Measurements from ENCODE around the gene SF3B4. TPM values are rescaled to one million over a fixed set of nuclear protein-coding genes. Genes with fewer than 3 reads are reported as not detected.

Gene SF3B4
- polyA plus RNA-seq, 3 donors, result 13.0 to 34.8 (median 23.6) TPM

DNA sequence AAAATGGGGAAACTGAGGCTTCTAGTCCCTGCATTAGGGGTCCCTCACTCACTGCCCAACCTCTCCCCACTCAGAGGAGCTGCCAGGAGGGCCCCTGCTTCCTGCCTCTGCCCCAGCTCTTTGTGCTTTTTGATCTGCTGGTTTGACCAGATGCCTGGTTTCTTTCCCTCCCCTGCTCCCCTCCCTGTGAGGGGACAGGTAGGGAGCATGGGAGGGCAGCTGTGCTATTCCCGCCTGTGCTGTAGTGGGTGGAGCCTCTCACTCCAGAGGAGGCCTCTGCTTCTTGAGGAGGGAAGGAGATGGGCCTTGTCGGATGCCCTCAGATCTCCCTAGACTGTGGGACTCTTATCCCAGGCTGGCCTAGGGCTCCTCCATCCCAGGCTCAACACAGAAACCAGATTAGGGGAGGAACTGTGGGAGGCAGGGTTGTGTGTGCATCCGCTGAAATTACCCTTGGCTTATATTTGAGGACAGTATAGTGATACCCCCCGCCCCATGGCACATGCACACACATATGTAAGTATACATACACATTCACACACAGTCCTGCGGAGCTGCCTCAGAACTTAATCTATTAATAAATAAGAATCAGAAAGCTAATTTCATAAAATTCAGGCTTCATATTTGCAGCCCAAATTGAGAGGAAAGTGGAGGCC, 23.6 kb downstream of the SF3B4 start:
- 76 to 88% (median 87%) methylated on average over 5 of the region's 5 CpGs for WGBS, 3 donors

DNA sequence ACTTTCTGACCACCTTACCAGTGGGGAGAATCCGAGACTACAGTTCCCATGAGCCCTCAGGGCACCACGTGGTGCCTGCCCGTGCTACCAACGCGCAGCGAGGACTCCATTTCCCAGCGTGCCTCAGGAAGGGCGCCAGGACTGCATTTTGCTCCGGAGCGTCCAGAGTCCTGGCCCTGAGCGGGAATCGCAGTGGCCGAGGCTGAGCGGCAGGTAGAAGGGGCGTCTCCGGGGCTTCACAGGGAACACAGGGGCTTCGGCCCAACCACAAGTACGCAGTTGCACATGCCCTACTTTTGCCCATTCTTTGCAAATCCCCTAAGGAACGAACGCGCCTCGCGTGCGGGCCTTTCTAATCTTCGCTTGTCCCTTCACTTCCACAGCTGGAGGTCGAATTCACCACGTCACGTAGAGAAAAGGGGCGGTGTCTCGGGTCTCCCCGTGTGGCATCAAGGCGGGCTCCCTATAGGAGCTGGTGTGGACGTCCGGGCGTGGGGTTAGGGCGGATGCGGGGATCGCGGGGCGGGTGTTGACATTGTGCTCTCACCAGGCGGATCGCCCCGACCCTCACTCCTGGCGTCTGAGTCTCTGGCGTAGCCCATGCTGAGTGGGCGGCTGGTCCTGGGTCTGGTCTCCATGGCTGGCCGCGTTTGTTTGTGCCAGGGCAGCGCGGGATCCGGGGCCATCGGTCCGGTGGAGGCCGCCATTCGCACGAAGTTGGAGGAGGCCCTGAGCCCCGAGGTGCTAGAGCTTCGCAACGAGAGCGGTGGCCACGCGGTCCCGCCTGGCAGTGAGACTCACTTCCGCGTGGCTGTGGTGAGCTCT, 27.9 kb downstream of the SF3B4 start, which contains the start of gene BOLA1:
BOLA1 (plus strand) TSS at position 109 of the 825 bp plus-strand sequence; CDS start at position 601, 492 bp downstream.
- 4 to 5% (median 5%) methylated on average over 65 of the region's 65 CpGs for WGBS, 3 donors
- peak within 1 kb of the TSS; percentile 48 for H3K27ac ChIP-seq (ENCODE audit: low read depth, low read length)

More for the DNA sequence above, 23.6 kb downstream of the SF3B4 start:
- H3K27ac ChIP-seq (ENCODE audit: low read depth, low read length), result no peak overlapping the region

DNA sequence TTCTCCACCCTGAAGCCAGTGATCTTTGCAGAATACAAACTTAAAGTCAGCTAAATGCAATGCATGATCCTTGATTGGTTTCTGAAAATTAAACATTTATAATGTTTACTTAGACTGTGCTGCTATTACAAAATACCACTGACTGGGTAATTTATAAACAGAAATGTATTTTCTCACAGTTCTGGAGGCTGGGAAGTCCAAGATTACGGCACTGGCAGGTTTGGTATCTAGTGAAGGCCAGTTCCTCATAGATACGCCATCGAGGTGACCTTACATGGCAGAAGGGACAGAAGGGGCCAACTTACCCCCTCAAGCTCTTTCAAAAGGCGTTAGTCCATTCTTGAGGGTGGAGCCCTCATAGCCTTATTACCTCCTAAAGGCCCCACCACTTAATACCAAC, 31.0 kb downstream of the SF3B4 start:
- WGBS, 3 donors, result 80 to 96% (median 93%) methylated on average over 4 of the region's 4 CpGs
- no peak overlapping the region for H3K27ac ChIP-seq (ENCODE audit: low read depth, low read length)

DNA sequence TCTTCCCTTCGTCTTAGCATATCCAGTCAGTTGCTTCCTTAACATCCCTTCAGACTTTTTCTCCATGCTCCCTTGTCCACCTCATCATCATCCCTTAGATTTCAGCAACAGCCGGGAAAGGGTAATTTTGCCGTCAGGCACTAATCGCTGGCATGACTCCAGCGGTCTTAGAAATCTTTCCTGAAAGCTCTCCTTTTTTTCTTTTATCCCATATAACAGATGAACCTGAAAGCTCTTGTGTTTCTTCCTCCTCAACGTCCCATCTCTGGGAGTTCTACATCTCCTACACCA, 38.7 kb downstream of the SF3B4 start:
- 20 to 24% (median 23%) methylated on average over 6 of the region's 6 CpGs for WGBS, 3 donors
- H3K27ac ChIP-seq (ENCODE audit: low read depth, low read length), result no peak overlapping the region

DNA sequence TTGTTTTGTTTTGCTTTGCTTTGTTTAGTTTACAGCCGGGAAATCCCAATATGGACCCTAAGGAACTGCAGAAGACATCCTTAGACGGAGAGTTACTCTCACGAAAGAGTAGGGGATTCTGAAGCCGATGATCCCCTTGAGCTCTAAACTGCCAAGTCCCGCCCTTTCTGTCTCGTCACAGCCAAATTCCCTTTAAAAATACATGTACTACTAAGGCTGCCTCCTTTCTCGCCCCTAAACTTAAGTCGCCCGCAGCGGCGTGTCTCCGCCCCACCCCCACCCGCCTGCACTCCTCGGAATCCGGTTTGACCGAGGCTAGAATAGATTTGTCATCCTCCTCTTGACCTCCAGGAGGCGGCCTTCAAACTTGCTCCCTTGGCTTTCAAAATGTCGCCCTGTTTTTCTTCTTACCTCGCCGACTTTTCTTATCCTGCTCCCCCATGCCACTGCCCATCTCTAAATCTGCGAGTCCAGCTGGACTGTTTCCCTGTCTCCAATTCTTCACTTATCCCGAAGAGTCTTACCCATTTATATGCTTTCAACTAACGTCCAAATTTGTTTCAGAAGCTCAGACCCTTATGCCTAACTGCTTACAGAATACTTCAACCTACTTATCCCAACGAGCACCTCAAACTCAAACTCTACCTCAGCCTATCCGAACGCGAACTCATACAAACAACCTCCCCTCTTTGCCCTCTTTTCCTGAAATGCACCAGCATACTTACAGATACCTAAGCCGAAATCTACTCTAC, 39.2 kb downstream of the SF3B4 start:
- WGBS, 3 donors, result 1 to 4% (median 3%) methylated on average over 28 of the region's 28 CpGs
- peak overlapping the region; percentile 91 for H3K27ac ChIP-seq (ENCODE audit: low read depth, low read length)

DNA sequence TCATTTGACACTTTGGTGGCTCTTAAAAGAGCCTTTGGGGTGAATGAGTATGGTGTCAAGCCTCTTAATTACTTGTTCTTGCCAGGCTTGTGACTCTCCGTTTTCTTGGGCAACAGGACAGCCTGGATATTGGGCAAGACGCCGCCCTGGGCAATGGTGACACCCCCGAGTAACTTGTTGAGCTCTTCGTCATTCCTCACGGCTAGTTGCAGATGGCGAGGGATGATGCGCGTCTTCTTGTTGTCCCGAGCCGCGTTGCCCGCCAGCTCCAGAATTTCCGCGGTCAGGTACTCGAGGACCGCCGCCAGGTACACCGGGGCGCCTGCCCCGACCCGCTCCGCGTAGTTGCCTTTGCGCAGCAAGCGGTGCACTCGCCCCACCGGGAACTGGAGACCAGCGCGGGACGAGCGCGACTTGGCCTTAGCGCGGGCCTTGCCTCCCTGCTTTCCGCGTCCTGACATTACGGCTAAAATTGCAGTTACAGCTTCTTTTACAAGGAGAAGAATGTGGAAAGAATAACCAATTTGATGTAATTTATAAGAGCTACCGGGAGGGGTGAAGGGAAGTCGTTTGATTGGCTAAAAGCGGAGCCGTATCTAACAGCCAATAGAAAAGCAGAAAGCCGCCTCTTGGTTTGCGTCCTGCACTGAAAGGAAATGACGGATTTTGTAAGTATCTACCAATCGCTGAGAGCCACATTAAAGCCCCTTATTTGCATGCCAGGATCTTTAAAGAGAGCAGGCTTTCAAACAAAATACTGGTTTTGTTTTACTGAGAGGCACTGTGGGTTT, 40.0 kb downstream of the SF3B4 start:
- 0% methylated on average over 46 of the region's 46 CpGs for WGBS, 3 donors
- H3K27ac ChIP-seq (ENCODE audit: low read depth, low read length), result peak overlapping the region; percentile 91

DNA sequence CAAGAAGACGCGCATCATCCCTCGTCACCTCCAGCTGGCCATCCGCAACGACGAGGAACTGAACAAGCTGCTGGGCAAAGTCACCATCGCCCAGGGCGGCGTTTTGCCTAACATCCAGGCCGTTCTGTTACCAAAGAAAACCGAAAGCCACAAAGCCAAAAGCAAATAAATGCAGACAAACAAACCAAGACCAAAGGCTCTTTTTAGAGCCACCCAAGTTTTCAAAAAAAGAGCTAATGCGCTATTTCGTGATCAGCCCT, 40.5 kb downstream of the SF3B4 start:
- WGBS, 3 donors, result 0 to 2% (median 1%) methylated on average over 9 to 13 of the region's 13 CpGs
- H3K27ac ChIP-seq (ENCODE audit: low read depth, low read length), result peak overlapping the region; percentile 91

DNA sequence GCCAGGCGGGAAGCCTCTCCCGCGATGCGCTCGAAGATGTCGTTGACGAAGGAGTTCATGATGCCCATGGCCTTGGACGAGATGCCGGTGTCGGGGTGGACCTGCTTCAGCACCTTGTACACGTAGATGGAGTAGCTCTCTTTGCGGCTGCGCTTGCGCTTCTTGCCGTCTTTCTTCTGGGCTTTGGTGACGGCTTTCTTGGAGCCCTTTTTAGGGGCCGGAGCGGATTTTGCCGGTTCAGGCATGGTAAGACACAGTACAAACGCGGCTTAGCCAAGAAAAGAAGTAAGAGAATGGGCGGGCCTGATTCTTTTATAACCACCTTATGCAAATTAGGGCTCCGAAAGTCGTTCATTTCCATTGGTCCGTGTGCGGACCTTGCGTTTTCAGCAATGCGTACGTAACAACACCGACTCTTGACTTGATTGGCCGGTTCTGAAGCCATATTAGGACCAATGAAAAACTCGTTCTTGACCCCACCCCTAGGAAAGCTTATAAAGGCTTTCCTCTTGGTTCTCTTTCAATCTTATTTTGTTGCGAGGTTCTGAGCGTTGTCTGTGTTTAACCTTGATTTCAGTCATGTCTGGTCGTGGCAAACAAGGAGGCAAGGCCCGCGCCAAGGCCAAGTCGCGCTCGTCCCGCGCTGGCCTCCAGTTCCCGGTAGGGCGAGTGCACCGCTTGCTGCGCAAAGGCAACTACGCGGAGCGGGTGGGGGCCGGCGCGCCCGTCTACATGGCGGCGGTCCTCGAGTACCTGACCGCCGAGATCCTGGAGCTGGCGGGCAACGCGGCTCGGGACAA, 41.0 kb downstream of the SF3B4 start:
- 0 to 1% (median 0%) methylated on average over 62 of the region's 62 CpGs for WGBS, 3 donors
- H3K27ac ChIP-seq (ENCODE audit: low read depth, low read length), result peak overlapping the region; percentile 91

DNA sequence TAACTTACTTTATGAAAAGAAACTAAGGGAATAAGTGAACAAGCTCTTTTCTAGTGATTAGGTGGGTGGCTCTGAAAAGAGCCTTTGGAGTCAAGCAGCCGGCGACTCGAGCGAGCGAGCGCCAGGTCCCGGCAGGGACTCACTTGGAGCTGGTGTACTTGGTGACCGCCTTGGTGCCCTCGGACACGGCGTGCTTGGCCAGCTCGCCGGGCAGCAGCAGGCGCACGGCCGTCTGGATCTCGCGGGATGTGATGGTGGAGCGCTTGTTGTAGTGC, 41.5 kb downstream of the SF3B4 start:
- H3K27ac ChIP-seq (ENCODE audit: low read depth, low read length), result peak overlapping the region; percentile 66
- WGBS, 3 donors, result 0 to 1% (median 0%) methylated on average over 17 to 19 of the region's 19 CpGs

DNA sequence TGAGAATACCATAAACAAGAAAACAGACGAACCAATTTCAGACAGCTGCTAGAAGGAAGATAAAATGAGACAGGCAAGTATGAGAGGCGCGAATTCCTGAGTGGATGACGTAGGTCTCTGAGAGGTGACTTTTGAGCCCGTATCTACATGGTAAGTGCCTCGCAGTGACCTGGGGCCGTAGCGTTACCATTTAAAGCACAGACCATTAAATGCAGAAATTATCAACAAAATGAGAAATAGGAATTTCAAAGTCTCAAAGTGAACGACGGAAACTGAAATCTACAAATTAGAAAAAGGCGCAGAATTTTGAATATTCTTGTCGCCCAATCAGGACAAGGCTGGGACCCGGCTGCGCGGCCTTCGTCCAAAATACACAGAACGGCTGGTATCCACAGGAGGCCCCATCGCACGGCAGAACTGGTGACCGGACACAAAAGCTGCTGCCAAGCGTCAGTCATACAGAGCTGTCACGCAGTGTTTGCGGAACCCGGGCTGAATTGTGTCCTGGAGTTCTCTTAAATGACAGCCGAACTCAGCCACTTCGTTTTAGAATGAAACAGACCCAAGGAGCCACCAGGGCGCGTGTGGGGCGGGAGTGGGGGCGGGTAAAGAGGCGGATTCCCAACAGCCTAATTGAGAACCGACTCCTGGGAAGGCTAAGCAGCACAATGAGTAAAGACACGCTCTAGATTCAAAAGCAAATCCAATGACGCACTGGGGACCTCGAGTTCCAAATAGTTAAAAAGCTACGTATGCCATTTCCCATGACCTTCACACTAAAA, 42.1 kb downstream of the SF3B4 start:
- WGBS, 3 donors, result 0 to 1% (median 1%) methylated on average over 36 of the region's 36 CpGs
- H3K27ac ChIP-seq (ENCODE audit: low read depth, low read length), result peak overlapping the region; percentile 66

DNA sequence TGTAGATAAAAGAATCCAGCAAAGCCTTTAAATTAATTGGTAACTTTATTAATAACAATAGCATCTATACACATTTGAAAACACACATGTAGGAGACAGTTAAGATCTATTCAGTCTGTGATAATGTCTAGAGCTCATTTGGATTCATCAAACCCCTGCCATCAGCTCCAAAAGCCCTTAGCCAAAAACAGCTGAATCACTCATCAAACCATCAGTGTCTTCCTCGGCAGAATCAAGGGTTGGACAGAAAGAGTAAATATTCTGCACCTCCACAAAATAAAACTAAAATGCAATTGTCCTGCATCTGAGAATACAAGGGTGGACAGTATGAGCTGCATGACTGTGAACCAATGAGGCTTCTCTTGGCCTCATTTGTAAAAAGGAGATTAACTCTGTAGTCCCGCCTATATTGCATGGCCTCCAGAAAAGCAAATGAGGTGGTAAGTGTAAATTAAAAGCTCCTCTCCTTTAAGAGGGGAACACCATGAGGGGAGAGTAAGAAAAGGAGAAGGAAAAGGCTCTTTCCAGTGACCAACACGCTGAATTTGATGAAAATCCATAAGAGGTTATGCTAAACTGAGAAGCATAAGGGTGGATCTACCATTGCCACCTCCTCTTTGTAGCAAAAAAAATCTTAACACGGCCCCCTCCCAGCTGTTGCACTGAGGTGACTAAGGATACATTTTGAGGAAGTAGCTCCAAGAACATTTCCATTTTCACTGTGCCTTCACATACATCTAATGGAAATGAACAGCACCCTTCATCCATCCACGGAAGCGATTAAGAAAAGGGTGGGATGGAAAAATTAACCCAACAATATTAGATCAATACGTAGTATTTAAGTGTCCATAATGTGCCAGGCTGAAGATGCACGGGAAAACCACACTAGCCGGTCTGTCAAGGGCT, 42.9 kb downstream of the SF3B4 start:
- no peak overlapping the region for H3K27ac ChIP-seq (ENCODE audit: low read depth, low read length)
- 10% methylated on average over 9 of the region's 9 CpGs for WGBS, 3 donors

DNA sequence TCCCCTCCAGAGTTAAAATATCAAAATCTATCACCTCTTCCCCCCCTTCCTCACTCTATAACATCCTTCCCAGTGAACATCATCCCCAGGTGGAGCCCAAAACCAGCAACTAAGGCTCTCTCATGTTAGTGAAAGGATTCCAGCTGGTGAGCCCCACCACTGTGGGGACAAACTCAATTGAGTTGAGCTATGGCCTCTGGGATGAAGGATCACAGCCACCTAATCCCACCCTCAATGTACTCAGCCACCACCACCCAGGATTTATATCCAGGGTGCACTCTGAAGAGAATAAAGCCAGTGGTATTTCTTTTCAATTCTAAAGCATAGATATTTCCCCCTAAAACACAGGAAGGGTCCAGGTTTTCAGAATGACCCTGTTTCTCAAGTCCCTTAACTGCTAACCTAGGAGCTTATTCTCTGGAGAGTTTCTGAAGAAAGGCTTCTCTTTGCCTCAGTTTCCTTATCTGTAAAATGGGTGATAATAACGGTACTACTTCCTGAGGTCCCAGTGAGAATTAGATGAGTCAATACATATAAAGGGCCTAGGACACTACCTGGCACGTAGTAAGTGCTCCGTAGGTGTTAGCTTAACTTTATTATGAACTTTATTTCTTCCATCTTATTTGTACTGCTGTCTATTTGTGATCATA, 43.9 kb downstream of the SF3B4 start:
- WGBS, 3 donors, result 80 to 94% (median 90%) methylated on average over 3 of the region's 3 CpGs

DNA sequence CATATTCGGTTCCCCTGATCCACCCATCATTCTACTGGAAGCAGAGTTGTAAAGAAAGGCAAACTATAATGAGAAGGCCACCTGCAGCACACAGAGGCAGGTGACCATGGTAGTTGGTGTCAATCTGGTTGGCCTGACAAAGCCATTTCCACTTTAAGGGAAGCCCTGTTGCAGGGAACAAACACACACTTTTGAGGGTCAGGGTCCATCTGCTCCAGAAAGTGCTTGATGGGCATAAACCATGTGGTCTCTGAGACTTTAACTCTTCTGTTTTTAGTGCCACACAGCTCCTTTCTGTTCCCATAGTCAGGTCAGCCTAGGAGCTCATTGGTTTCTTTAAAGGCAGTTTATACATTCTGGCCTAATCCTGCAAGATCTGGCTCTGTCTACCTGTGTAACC, 45.7 kb downstream of the SF3B4 start:
- WGBS, 3 donors, result 88 to 91% (median 90%) methylated on average over 1 of the region's 1 CpG
- H3K27ac ChIP-seq (ENCODE audit: low read depth, low read length), result no peak overlapping the region

More for the DNA sequence above, 43.9 kb downstream of the SF3B4 start:
- no peak overlapping the region for H3K27ac ChIP-seq (ENCODE audit: low read depth, low read length)

DNA sequence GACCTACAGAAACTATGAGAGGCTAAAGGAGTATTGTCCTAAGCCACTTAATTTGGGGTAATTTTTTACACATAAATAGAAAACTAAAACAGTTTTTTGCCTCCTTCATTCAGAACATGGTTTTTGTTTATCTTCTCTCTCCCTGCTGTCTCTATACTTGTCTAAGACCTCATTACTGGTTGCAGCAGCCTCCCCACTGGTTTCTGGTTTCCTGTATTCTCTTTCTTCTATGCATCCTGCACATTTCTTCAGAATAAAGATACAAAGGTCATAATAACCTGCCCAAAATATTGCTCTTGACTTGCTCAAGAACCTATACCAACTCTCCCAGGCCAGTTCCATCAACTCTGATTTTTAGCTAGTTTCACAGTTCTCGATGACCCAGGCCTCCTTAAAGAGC, 48.0 kb downstream of the SF3B4 start:
- 92 to 97% (median 94%) methylated on average over 1 of the region's 1 CpG for WGBS, 3 donors
- H3K27ac ChIP-seq (ENCODE audit: low read depth, low read length), result no peak overlapping the region

DNA sequence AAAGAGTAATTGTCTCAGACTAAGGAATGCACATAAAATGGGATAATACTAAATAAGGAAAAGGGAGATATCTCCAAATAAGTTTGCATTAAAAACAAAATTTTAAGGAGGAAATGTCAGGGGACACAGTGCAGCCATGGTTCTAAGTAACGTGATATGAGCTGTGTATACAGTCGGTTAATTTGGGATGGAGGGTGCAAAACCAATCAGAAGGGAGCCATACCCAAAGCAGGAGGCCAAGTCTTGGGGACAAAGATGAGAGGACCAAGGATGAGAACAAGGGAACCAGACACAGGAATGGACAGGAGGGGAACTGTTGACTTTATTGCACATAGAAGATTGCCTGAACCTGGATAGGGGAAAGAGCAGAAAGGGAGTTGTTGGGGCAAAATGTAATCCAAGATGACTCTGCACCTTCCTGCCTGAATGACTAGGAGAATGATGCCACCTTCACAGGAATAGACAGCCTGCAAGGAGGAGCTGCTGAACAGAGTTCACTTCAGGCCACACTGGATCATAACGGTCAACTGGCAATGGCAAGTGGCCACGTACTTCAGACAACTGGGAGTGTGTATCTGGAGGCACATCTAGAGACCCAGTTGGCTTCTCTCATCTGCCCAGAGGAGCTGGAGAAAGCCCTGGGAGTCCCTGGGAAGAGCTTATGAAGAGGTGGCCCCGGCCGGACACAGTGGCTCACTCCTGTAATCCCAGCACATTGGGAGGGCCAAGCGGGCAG, 50.2 kb downstream of the SF3B4 start:
- WGBS, 3 donors, result 91 to 94% (median 91%) methylated on average over 7 of the region's 7 CpGs
- H3K27ac ChIP-seq (ENCODE audit: low read depth, low read length), result no peak overlapping the region
